Gastroesophageal sphincter (tissue), 3 donors: ENCODE data around the gene RBBP8NL.

ENCODE experiments used
- EP300 ChIP-seq: sonication (generic); formaldehyde crosslinking; IDR thresholded peaks from one replicate; pipeline ENCODE4 v1.6.1; 2017; ENCODE audit warnings: antibody characterized with exemption, mild to moderate bottlenecking
- POLR2A ChIP-seq, 2 donors: fragments of 450-650 bp; IDR thresholded peaks; one replicate each; pipeline ENCODE4 v1.6.1; 2017; ENCODE audit warnings: antibody characterized with exemption in 2 of 2, mild to moderate bottlenecking in 2 of 2, moderate library complexity in 1 of 2
- POLR2AphosphoS5 ChIP-seq: sonication (generic); formaldehyde crosslinking; IDR thresholded peaks from one replicate; pipeline ENCODE4 v1.6.1; 2017; ENCODE audit warnings: antibody characterized with exemption
- TF ChIP-seq, protein P1 (sequence below), 4 experiments: fragments of 200-600 bp in 2 of 4; fragments of 450-650 bp in 2 of 4; sonication (generic) in 1 of 4; IDR thresholded peaks; one replicate each; pipeline ENCODE4 v1.5.1; 2017 to 2019; ENCODE audit warnings: antibody characterized with exemption in 4 of 4, mild to moderate bottlenecking in 2 of 4, moderate library complexity in 2 of 4

DNA sequence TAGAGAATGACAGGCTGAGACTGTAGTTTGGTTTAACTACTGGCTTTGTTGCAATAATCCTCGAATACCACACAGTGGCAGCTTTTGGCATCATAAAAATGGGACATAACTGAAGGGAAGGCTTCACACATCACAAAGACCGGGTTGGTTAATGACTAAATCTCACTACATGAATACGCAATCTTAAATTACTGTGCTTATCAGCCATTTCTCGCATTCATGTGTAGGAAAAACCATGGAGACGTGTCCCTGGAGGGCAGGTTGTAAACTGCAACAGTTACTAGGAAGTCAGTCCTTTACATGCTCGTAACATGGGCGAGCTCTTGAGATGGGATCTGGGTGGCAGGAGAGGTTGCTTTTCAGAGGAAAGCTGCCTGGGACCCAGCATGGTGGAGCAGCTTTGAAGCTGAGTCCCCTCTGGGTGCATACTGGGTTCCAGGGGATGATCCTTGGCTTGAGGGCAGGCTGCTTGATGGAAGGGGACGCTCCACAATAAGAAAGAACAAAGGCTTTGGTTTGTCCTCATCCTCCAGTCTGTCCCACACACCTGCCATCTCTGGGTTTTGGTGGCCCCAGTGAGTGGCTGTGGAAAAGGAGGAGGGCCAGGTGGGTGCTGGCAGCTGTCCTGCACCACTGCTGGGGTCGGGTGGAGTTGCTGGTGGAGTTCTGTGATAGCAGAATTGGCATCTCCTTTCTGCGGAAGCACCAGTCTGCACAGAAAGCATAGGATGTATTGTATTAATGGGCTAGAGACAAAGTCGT, 38.3 kb downstream of the RBBP8NL start:
- TF ChIP-seq, protein P1, sequence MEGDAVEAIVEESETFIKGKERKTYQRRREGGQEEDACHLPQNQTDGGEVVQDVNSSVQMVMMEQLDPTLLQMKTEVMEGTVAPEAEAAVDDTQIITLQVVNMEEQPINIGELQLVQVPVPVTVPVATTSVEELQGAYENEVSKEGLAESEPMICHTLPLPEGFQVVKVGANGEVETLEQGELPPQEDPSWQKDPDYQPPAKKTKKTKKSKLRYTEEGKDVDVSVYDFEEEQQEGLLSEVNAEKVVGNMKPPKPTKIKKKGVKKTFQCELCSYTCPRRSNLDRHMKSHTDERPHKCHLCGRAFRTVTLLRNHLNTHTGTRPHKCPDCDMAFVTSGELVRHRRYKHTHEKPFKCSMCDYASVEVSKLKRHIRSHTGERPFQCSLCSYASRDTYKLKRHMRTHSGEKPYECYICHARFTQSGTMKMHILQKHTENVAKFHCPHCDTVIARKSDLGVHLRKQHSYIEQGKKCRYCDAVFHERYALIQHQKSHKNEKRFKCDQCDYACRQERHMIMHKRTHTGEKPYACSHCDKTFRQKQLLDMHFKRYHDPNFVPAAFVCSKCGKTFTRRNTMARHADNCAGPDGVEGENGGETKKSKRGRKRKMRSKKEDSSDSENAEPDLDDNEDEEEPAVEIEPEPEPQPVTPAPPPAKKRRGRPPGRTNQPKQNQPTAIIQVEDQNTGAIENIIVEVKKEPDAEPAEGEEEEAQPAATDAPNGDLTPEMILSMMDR (IDR thresholded peaks at IDR 0.05) = no peak
- TF ChIP-seq EP300 (no peak), POLR2A (IDR thresholded peaks at IDR 0.05) (no peak), POLR2AphosphoS5 (no peak)
